Hepatocyte (in vitro differentiated cells): ENCODE results near the gene SLC37A1. TPM values are rescaled to one million over a fixed set of nuclear protein-coding genes. Genes with fewer than 3 reads are reported as not detected.

Source experiments
- DNase-seq: peaks from one replicate; pipeline ENCODE4 v3.0.0-alpha.2; 2016; ENCODE audit warnings: low spot score
- H2AFZ ChIP-seq: fragments of 200-600 bp; sonication (generic); 2 replicates; pipeline ENCODE4 v1.6.0; 2016; ENCODE audit warnings: antibody characterized with exemption, mild to moderate bottlenecking
- H3K27ac ChIP-seq: fragments of 200-600 bp; sonication (generic); 2 replicates; pipeline ENCODE4 v1.5.1; 2016; ENCODE audit warnings: mild to moderate bottlenecking
- H3K27me3 ChIP-seq: fragments of 200-600 bp; sonication (generic); 2 replicates; pipeline ENCODE4 v1.6.1; 2016
- H3K36me3 ChIP-seq: fragments of 200-600 bp; sonication (generic); replicated peaks from 2 replicates; pipeline ENCODE4 v1.5.1; 2016; ENCODE audit warnings: low read depth; ENCODE audit not compliant: insufficient read depth
- H3K4me1 ChIP-seq: fragments of 200-600 bp; sonication (generic); 2 replicates; pipeline ENCODE4 v1.5.1; 2016; ENCODE audit warnings: mild to moderate bottlenecking, moderate library complexity; ENCODE audit not compliant: insufficient read depth
- H3K4me2 ChIP-seq: fragments of 200-600 bp; sonication (generic); 2 replicates; pipeline ENCODE4 v1.6.0; 2016
- H3K4me3 ChIP-seq: fragments of 200-600 bp; sonication (generic); 2 replicates; pipeline ENCODE4 v1.5.1; 2016; ENCODE audit warnings: mild to moderate bottlenecking
- H3K79me2 ChIP-seq: fragments of 200-600 bp; sonication (generic); 2 replicates; pipeline ENCODE4 v1.6.0; 2017; ENCODE audit warnings: mild to moderate bottlenecking
- H3K9me2 ChIP-seq: fragments of 200-600 bp; sonication (generic); replicated peaks from 2 replicates; pipeline ENCODE4 v1.6.0; 2017; ENCODE audit warnings: mild to moderate bottlenecking; ENCODE audit not compliant: insufficient read depth
- H3K9me3 ChIP-seq: fragments of 200-600 bp; sonication (generic); 2 replicates; pipeline ENCODE4 v1.5.1; 2016; ENCODE audit warnings: low read depth, mild to moderate bottlenecking
- H4K20me1 ChIP-seq: fragments of 200-600 bp; sonication (generic); 2 replicates; pipeline ENCODE4 v1.6.0; 2016; ENCODE audit warnings: mild to moderate bottlenecking; ENCODE audit not compliant: insufficient read depth, poor library complexity, severe bottlenecking
- EZH2 ChIP-seq: fragments of 200-600 bp; sonication (generic); IDR thresholded peaks from 2 replicates; pipeline ENCODE4 v1.6.1; 2016; ENCODE audit warnings: antibody characterized with exemption, mild to moderate bottlenecking, borderline replicate concordance
- EZH2phosphoT487 ChIP-seq: fragments of 200-600 bp; sonication (generic); IDR thresholded peaks from one replicate; pipeline ENCODE4 v1.6.1; 2018; ENCODE audit warnings: antibody characterized with exemption, mild to moderate bottlenecking, low read depth, moderate library complexity; ENCODE audit not compliant: unreplicated experiment, severe bottlenecking
- WGBS: methylation state at CpG from one replicate; pipeline ENCODE4 v1.1.6; 2016; ENCODE audit warnings: low lambda C conversion rate; ENCODE audit errors: missing lambda C conversion rate; 5-methylcytosine and 5-hydroxymethylcytosine counted together
- polyA plus RNA-seq: library from polyadenylated mRNA; unstranded; fragments of >200 nt; fragmentation: Nextera tagmentation; extraction: Ambion mirVana; gene quantifications from 2 replicates; pipeline ENCODE4 v1.2.1, GENCODE V29; 2016
- total RNA-seq: library from RNA; depleted of rRNA; stranded (reverse); fragments of >200 nt; gene quantifications from 2 replicates; pipeline ENCODE4 v1.2.3, GENCODE V29; 2014
- TF ChIP-seq, protein P1 (sequence below): fragments of 200-600 bp; sonication (generic); IDR thresholded peaks from 2 replicates; pipeline ENCODE4 v1.5.1; 2016; ENCODE audit warnings: antibody characterized with exemption, mild to moderate bottlenecking; ENCODE audit not compliant: poor library complexity

SLC37A1 gene
- total and polyA plus RNA-seq, 2 experiments from 2014 or later: 17.9 to 18.5 TPM

DNA sequence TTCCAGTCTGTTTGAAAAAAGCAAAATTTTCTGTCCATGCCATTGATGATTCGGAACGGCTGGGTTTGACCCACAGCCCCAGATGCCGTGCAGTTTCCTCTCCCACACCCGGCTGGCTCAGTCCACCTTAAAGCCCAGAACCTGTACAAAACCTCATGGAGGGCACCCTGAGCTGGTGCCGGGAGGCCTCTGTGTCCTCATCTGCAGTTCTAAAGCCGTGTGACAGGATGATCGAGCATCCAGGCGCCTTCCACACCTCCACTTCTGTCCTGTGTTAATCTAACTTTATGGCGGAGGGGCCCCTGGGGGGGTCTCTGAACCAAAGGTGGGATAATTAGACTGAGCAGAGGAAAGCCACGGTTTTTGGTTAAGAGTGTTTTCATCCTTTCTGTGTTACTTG is 49.6 kb downstream of the SLC37A1 start:
- Histone ChIP-seq H3K27me3 (no peaks in the 10 kb centered on the region), H3K27ac (no peak overlapping the region), H3K4me2 (no peak overlapping the region), H3K4me1 (peaks cover 7% of the 10 kb centered on the region), H3K9me2 (no peaks in the 10 kb centered on the region), H4K20me1 (no peaks in the 10 kb centered on the region), H3K4me3 (no peak overlapping the region), H3K9me3 (no peaks in the 10 kb centered on the region), H2AFZ (no peak overlapping the region), H3K79me2 (no peaks in the 10 kb centered on the region), H3K36me3 (no peaks in the 10 kb centered on the region)
- WGBS: 93% methylated on average over 10 of the region's 10 CpGs
- TF ChIP-seq, protein P1, sequence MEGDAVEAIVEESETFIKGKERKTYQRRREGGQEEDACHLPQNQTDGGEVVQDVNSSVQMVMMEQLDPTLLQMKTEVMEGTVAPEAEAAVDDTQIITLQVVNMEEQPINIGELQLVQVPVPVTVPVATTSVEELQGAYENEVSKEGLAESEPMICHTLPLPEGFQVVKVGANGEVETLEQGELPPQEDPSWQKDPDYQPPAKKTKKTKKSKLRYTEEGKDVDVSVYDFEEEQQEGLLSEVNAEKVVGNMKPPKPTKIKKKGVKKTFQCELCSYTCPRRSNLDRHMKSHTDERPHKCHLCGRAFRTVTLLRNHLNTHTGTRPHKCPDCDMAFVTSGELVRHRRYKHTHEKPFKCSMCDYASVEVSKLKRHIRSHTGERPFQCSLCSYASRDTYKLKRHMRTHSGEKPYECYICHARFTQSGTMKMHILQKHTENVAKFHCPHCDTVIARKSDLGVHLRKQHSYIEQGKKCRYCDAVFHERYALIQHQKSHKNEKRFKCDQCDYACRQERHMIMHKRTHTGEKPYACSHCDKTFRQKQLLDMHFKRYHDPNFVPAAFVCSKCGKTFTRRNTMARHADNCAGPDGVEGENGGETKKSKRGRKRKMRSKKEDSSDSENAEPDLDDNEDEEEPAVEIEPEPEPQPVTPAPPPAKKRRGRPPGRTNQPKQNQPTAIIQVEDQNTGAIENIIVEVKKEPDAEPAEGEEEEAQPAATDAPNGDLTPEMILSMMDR: no peak
- TF ChIP-seq EZH2phosphoT487 (no peak), EZH2 (no peak)
- DNase-seq: no peak

- TF ChIP-seq EZH2phosphoT487: no peak
- no peak for TF ChIP-seq EZH2
- TF ChIP-seq, protein P1: no peak
- Histone ChIP-seq H3K4me2 (no peak overlapping the region), H3K4me1 (peaks cover 7% of the 10 kb centered on the region), H2AFZ (no peak overlapping the region), H3K27ac (no peak overlapping the region), H3K27me3 (no peaks in the 10 kb centered on the region), H3K36me3 (no peaks in the 10 kb centered on the region), H3K4me3 (no peak overlapping the region), H4K20me1 (no peaks in the 10 kb centered on the region), H3K9me3 (no peaks in the 10 kb centered on the region), H3K9me2 (no peaks in the 10 kb centered on the region), H3K79me2 (no peaks in the 10 kb centered on the region)
- DNase-seq: no peak
- 92% methylated on average over 14 of the region's 14 CpGs for WGBS
Measured at GRCh38 chr21:42563686-42564085, 50.0 kb downstream of the SLC37A1 start.

DNA sequence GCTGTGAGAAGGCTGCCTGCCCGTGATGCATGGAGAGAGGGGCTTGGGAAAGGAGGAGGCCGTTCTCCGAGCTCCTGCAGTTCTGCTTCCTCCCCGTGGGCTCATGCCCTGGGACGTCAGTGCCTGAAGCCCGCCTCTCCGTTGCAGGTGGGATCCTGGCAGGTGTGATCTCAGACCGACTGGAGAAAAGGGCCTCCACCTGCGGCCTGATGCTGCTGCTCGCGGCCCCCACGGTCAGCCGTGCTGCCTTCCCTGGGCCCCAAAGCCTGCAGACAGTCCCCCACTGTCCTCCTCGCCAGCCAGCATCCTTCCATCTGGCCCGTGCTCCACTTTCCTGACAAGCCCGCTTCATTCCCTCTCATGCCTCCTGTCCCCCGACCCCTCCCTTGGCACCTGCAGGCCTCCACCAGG is 50.9 kb downstream of the SLC37A1 start:
- no peaks in the 10 kb centered on the region for H4K20me1 ChIP-seq
- H3K4me1 ChIP-seq: peaks cover 7% of the 10 kb centered on the region
- H3K9me2 ChIP-seq: no peaks in the 10 kb centered on the region
- H3K27ac ChIP-seq: no peak overlapping the region
- H3K9me3 ChIP-seq: no peaks in the 10 kb centered on the region
- H2AFZ ChIP-seq: no peak overlapping the region
- no peak for DNase-seq
- H3K36me3 ChIP-seq: no peaks in the 10 kb centered on the region
- WGBS: 96% methylated on average over 17 of the region's 17 CpGs
- no peak overlapping the region for H3K4me2 ChIP-seq
- H3K79me2 ChIP-seq: no peaks in the 10 kb centered on the region
- H3K4me3 ChIP-seq: no peak overlapping the region
- H3K27me3 ChIP-seq: no peaks in the 10 kb centered on the region
- TF ChIP-seq EZH2: no peak
- TF ChIP-seq EZH2phosphoT487: no peak
- TF ChIP-seq, protein P1: no peak

GRCh38 chr21:42565206-42565810 is 51.7 kb downstream of the SLC37A1 start:
- H4K20me1 ChIP-seq: no peaks in the 10 kb centered on the region
- TF ChIP-seq, protein P1: no peak
- TF ChIP-seq EZH2: no peak
- no peak for TF ChIP-seq EZH2phosphoT487
- no peak overlapping the region for H3K27ac ChIP-seq
- no peak for DNase-seq
- H3K4me3 ChIP-seq: no peak overlapping the region
- no peaks in the 10 kb centered on the region for H3K27me3 ChIP-seq
- WGBS: 97% methylated on average over 16 of the region's 16 CpGs
- H3K4me2 ChIP-seq: no peak overlapping the region
- H3K4me1 ChIP-seq: peaks cover 7% of the 10 kb centered on the region
- no peak overlapping the region for H2AFZ ChIP-seq
- H3K9me2 ChIP-seq: no peaks in the 10 kb centered on the region
- no peaks in the 10 kb centered on the region for H3K79me2 ChIP-seq
- no peaks in the 10 kb centered on the region for H3K36me3 ChIP-seq
- H3K9me3 ChIP-seq: no peaks in the 10 kb centered on the region
